Hepatic stellate cell (primary cell): ENCODE results near the gene HDLBP.
"Not testable (repeated sequence)": the region's sequence is repeated elsewhere in the genome, so short reads cannot be mapped to it uniquely, and the experiment has no call there.

Source experiments
- DNase-seq: peaks from one replicate; pipeline ENCODE4 v3.0.0; 2011; ENCODE audit warnings: low spot score

The HDLBP gene

GRCh38 chr2:241308267-241308666 is 7.2 kb downstream of the HDLBP start:
- no peak for DNase-seq

- no peak for DNase-seq
Measured at GRCh38 chr2:241307055-241307454, 8.4 kb downstream of the HDLBP start.

GRCh38 chr2:241304039-241304670 is 11.3 kb downstream of the HDLBP start:
- no peak for DNase-seq

DNA sequence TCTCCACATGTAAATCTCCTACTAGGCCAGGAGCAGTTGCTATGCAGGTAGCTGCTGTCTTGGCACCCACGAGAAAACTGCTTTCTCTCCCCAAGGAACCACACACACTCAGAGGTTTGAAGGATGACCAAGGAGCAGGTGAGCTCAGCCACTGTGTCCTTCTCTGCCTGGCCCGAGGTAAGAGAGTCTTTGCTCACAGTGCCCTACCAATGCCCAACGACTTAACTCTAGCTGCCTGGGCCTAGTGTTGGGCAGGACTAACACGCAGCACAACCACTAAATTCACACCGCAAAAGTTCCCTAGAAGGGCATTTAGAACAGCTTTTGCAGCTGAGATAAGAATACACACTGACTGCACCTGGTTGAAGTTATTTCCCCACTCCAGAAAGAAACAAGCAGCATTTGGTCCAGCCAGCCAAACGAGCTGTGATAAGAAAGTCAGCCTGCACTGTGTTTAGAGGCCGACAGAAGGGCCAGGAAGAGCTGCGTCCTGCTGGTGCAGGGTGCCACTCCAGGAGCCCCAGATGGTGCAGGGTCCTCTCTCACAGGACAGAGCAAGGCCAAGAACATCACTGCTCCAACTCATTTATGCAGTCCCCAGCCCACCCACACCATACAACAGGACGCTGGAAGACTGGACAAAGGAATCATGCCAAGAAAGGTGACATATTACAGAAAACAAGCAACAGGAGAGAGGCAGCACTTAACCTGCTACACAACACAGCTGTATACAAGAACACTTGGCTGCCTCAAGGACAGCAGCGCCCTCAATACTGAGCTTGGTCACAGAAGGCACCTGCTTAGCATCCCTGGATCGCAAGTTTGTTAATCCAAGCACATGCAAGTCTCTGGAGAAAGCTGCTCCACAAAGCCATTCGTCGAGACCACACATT is 12.5 kb downstream of the HDLBP start:
- DNase-seq: no peak

- no peak for DNase-seq
Measured at GRCh38 chr2:241302083-241302482, 13.4 kb downstream of the HDLBP start.

DNA sequence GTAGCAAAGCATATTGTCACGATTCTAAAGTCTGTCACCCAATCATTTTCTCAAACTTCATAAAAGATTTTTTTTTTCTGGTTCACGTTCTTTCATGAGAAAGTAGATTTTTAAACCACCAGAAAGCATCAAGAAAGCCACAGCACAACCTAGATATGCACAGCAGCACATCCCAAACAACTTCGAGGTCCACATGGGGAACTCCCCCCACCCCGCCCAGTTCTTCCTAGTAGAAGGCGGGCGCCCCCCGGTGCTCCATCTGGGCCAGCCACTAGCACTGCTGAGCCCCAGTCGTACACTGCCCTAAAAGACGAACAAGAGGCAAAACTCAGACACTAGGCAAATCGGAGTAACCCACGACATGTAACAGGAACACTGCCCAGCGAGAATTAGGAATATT is 15.5 kb downstream of the HDLBP start:
- DNase-seq: no peak

GRCh38 chr2:241298673-241299072 is 16.8 kb downstream of the HDLBP start:
- no peak for DNase-seq

GRCh38 chr2:241296767-241297166 is 18.7 kb downstream of the HDLBP start:
- DNase-seq: no peak

GRCh38 chr2:241295326-241296095 is 20.0 kb downstream of the HDLBP start:
- no peak for DNase-seq

- DNase-seq: not testable (repeated sequence)
Measured at GRCh38 chr2:241293378-241293797, 22.1 kb downstream of the HDLBP start.

DNA sequence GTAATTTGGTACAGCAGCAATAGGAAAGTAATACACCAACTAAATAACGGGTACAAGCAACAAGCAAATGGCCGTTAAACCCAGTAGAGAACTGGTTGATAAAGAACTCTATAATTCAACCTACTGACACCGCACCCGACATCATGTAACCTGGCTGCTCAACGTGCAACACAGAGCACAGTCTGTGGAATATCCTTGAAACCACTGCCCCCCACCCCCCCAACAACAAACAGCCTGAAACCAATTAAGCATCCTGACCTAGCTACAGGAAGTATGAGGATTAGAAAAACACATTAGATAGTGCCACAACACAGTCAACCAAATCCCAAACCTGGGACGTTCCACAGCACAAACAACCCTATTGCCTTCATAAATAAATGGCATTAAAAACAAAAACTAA is 23.5 kb downstream of the HDLBP start:
- DNase-seq: no peak

GRCh38 chr2:241291153-241291552 is 24.3 kb downstream of the HDLBP start:
- no peak for DNase-seq

GRCh38 chr2:241289597-241289996 is 25.9 kb downstream of the HDLBP start:
- DNase-seq: no peak

- DNase-seq: no peak
Measured at GRCh38 chr2:241289053-241289452, 26.4 kb downstream of the HDLBP start.

DNA sequence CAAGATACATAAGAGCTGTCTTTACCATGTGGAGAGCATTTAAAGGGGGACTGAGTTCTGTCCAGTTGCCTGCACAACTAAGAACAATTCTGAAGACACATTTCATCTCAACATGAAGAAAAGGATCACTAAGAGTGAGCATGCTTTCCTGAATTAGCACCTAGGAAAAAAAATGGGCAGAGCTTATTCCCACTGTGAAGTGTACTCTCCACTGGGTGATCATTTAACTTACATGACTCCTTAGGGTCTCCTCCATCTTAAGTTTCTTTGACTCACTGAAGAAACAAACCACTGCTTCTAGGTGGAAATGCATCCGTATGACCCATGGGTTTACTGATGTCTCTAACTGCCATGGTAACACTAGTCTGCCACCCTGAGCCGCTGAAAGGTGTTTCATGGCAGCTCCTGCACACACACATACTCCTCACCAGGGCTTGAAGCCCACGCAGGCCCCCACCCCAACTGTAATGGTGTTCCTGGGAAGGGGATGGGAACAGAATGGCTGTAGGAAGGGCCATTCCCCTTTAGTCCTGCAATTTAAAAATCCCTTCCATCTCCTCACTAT is 27.1 kb downstream of the HDLBP start:
- no peak for DNase-seq

DNA sequence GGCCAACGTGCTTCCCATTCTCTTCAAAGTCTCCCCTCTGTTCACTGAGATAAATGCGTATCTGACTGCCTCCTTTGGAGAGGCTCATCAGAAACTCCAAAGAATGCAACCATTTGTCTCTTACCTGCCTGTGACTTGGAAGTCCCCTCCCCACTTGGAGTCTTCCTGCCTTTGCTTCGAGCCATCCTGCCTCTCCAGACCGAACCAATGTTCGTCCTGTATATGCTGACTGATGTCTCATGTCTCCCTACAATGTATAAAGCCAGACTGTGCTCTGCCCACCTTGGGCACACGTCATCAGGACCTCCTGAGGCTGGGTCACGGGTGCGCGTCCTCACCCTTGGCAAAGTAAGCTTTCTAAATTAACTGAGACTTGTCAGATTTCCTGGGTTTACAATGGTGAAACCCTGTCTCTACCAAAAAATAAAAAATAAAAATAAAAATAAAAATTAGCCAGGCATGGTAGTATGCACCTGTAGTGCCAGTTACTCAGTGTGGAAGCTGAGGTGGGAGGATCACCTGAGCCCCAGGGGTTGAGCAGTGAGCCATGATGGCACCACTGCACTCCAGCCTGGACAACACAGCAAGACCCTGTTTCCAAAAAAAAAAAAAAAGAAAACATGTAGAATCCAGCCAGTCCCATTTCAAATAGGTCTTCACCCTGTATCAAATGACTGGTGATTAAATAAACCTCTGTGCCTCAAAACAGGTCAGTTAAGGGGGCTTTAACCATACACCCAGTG is 29.0 kb downstream of the HDLBP start:
- DNase-seq: no peak

GRCh38 chr2:241285596-241285995 is 29.9 kb downstream of the HDLBP start:
- DNase-seq: no peak

DNA sequence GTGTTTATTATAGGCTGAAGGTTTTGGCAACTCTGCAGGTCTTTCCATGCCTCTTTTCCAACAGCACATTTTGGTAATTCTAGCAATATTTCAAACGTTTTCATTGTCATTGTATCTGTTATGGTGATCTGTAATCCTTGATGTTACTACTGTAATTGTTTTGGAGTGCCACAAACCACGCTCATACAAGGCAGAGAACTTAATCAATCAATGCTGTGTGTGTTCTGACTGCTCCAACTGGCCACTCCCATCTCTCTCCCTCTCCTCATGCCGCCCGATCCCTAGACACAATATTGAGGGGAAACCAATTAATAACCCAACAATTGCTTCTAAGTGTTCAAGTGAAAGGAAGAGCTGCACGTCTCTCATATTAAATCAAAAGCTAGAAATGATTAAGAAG is 32.9 kb downstream of the HDLBP start:
- DNase-seq: no peak

DNA sequence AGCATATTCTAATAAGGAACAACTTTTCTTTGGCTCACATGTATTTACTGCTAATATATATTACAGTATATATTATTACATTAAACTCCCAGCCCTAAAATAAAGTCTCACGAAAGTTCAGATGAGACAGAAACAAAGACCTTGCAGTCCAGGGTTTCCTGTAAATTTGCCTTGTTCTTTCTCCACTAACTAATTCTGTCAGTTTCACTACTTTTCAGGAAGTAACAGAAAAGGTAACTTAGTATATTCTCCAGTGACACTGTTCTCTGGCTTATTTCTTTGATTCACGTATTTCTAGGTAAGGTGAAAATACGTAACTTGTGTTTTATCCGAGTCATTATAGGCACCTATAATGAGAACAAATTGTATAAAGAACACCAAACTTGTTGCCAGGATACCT is 35.2 kb downstream of the HDLBP start:
- no peak for DNase-seq

DNA sequence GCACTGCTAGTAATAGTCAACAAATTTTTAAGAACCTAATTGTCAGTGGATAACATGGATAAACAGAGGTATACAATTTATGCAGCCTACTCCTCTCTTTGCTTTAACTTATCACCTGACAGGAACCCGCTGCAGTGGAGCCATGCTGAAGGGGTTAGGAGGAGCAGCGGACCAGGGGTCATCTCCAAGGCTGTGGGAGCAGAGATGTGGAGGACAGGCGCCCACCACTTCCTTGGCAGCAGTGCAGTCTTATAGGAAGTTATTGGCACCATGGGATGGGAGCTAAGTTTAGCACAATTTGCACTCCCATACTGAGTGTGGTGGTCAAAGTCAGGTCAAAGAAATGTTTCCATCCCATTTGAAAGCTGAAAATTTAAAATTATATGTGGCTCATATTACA is 35.6 kb downstream of the HDLBP start:
- DNase-seq: no peak

GRCh38 chr2:241279413-241279812 is 36.1 kb downstream of the HDLBP start:
- no peak for DNase-seq

GRCh38 chr2:241278306-241278705 is 37.2 kb downstream of the HDLBP start:
- DNase-seq: not testable (repeated sequence)
